GM23338 (cell line): ENCODE measurements around the gene SMPDL3A. TPM values are rescaled to one million over a fixed set of nuclear protein-coding genes. Genes with fewer than 3 reads are reported as not detected.
A peak's percentile ranks its signal among the peaks of the same experiment; 100 is the strongest.

Source experiments
- ATAC-seq: fragments of 200-7000 bp; cut with Tn5 transposase; 3 replicates; pipeline ENCODE4 v1.9.1; 2020
- DNase-seq: peaks from one replicate; pipeline ENCODE4 v3.0.0-alpha.2; 2015; ENCODE audit warnings: low spot score
- H2AFZ ChIP-seq: fragments of 200-600 bp; sonication (generic); 2 replicates; pipeline ENCODE4 v1.8.0; 2016; ENCODE audit warnings: antibody characterized with exemption, mild to moderate bottlenecking, moderate library complexity
- H3F3A ChIP-seq: fragments of 200-600 bp; sonication (generic); replicated peaks from 2 replicates; pipeline ENCODE4 v1.8.0; 2017; ENCODE audit warnings: antibody characterized with exemption, mixed run types, low read depth
- H3K27ac ChIP-seq: fragments of 200-600 bp; sonication (generic); 2 replicates; pipeline ENCODE4 v1.6.1; 2016; ENCODE audit warnings: low read depth
- H3K27me3 ChIP-seq: fragments of 200-600 bp; sonication (generic); 2 replicates; pipeline ENCODE4 v1.8.0; 2016; ENCODE audit warnings: mild to moderate bottlenecking, mixed run types, moderate library complexity; ENCODE audit not compliant: insufficient read depth
- H3K36me3 ChIP-seq: fragments of 200-600 bp; sonication (generic); 2 replicates; pipeline ENCODE4 v1.8.0; 2016; ENCODE audit warnings: mild to moderate bottlenecking; ENCODE audit not compliant: insufficient read depth
- H3K4me1 ChIP-seq: fragments of 200-600 bp; sonication (generic); 2 replicates; pipeline ENCODE4 v1.8.0; 2016; ENCODE audit warnings: mild to moderate bottlenecking, moderate library complexity; ENCODE audit not compliant: insufficient read depth
- H3K4me2 ChIP-seq: fragments of 200-600 bp; sonication (generic); 2 replicates; pipeline ENCODE4 v1.7.1; 2017; ENCODE audit warnings: mixed run types
- H3K4me3 ChIP-seq: fragments of 200-600 bp; sonication (generic); 2 replicates; pipeline ENCODE4 v1.6.1; 2016; ENCODE audit warnings: mixed run types
- H3K79me2 ChIP-seq: fragments of 200-600 bp; sonication (generic); replicated peaks from 2 replicates; pipeline ENCODE4 v1.8.0; 2017; ENCODE audit warnings: mild to moderate bottlenecking; ENCODE audit not compliant: insufficient read depth
- H3K9me2 ChIP-seq: fragments of 200-600 bp; sonication (generic); 2 replicates; pipeline ENCODE4 v1.8.0; 2017; ENCODE audit not compliant: insufficient read depth
- H4K20me1 ChIP-seq: fragments of 200-600 bp; sonication (generic); replicated peaks from 2 replicates; pipeline ENCODE4 v1.8.0; 2017; ENCODE audit warnings: mild to moderate bottlenecking; ENCODE audit not compliant: insufficient read depth
- H3K27ac Mint-ChIP-seq: 2 replicates; pipeline ENCODE4 v1.8.0; 2020; ENCODE audit warnings: inconsistent platforms, mild to moderate bottlenecking, moderate library complexity, mixed read lengths
- H3K27me3 Mint-ChIP-seq: 3 replicates; pipeline ENCODE4 v1.8.0; 2022; ENCODE audit warnings: low read depth, mild to moderate bottlenecking, moderate library complexity, mixed read lengths, inconsistent platforms; ENCODE audit not compliant: insufficient read depth, poor library complexity
- H3K36me3 Mint-ChIP-seq: 3 replicates; pipeline ENCODE4 v1.8.0; 2021; ENCODE audit warnings: low read depth, mild to moderate bottlenecking, inconsistent platforms, moderate library complexity, mixed read lengths
- H3K4me1 Mint-ChIP-seq: 3 replicates; pipeline ENCODE4 v1.8.0; 2020; ENCODE audit warnings: mild to moderate bottlenecking, inconsistent platforms, mixed read lengths
- H3K4me3 Mint-ChIP-seq: 3 replicates; pipeline ENCODE4 v1.8.0; 2021; ENCODE audit warnings: moderate library complexity, mild to moderate bottlenecking, inconsistent platforms, mixed read lengths
- H3K9me3 Mint-ChIP-seq: 3 replicates; pipeline ENCODE4 v1.8.0; 2020; ENCODE audit warnings: moderate library complexity, mild to moderate bottlenecking, inconsistent platforms, mixed read lengths
- CREB1 ChIP-seq: fragments of 250-450 bp; sonication (Bioruptor Pico); IDR thresholded peaks from 2 replicates; pipeline ENCODE4 v1.5.0; 2020; ENCODE audit warnings: low read depth, mild to moderate bottlenecking, moderate library complexity
- CTCF ChIP-seq, 2 experiments: fragments of 200-600 bp in 1 of 2; sonication (generic) in 1 of 2; conservative IDR thresholded peaks; 2 replicates each; pipeline versions ENCODE4 v1.5.1 to v1.6.1; 2016 to 2017; ENCODE audit warnings: antibody characterized with exemption in 2 of 2, low read depth in 2 of 2, mild to moderate bottlenecking in 2 of 2, moderate library complexity in 1 of 2
- ETS1 ChIP-seq: IDR thresholded peaks from 2 replicates; pipeline ENCODE4 v1.6.1; 2016; ENCODE audit warnings: antibody characterized with exemption
- EZH2 ChIP-seq: fragments of 200-600 bp; sonication (generic); IDR thresholded peaks from one replicate; pipeline ENCODE4 v1.8.0; 2017; ENCODE audit warnings: antibody characterized with exemption, mild to moderate bottlenecking, low read depth; ENCODE audit not compliant: unreplicated experiment
- EZH2phosphoT487 ChIP-seq: fragments of 200-600 bp; sonication (generic); IDR thresholded peaks from one replicate; pipeline ENCODE4 v1.8.1; 2018; ENCODE audit warnings: antibody characterized with exemption; ENCODE audit not compliant: unreplicated experiment
- JUNB ChIP-seq: IDR thresholded peaks from one replicate; pipeline ENCODE4 v1.6.1; 2016; ENCODE audit warnings: antibody characterized with exemption; ENCODE audit not compliant: unreplicated experiment
- NANOG ChIP-seq: IDR thresholded peaks from 2 replicates; pipeline ENCODE4 v1.6.1; 2016; ENCODE audit warnings: antibody characterized with exemption, borderline replicate concordance
- POLR2AphosphoS5 ChIP-seq: IDR thresholded peaks from 2 replicates; pipeline ENCODE4 v1.6.1; 2016; ENCODE audit warnings: antibody characterized with exemption, low read depth
- REST ChIP-seq: IDR thresholded peaks from one replicate; pipeline ENCODE4 v1.6.1; 2018; ENCODE audit warnings: antibody characterized with exemption; ENCODE audit not compliant: unreplicated experiment
- STAT1 ChIP-seq: IDR thresholded peaks from one replicate; pipeline ENCODE4 v1.6.1; 2016; ENCODE audit warnings: antibody characterized with exemption; ENCODE audit not compliant: unreplicated experiment
- ZNF114 ChIP-seq: fragments of 250-450 bp; sonication (Bioruptor Pico); IDR thresholded peaks from 2 replicates; pipeline ENCODE4 v1.5.0; 2020; ENCODE audit warnings: mild to moderate bottlenecking, moderate library complexity
- ZNF331 ChIP-seq: fragments of 250-450 bp; sonication (Bioruptor Pico); IDR thresholded peaks from 2 replicates; pipeline ENCODE4 v1.5.0; 2020; ENCODE audit warnings: low read depth, mild to moderate bottlenecking, moderate library complexity
- ZNF462 ChIP-seq: fragments of 250-450 bp; sonication (Bioruptor Pico); IDR thresholded peaks from 2 replicates; pipeline ENCODE4 v1.5.0; 2020; ENCODE audit warnings: mild to moderate bottlenecking, moderate library complexity
- polyA plus RNA-seq: library from polyadenylated mRNA; unstranded; fragments of >200 nt; fragmentation: Nextera tagmentation; extraction: Ambion mirVana; gene quantifications from 2 replicates; pipeline ENCODE4 v1.2.1, GENCODE V29; 2016
- total RNA-seq: library from RNA; depleted of rRNA; stranded (reverse); fragments of >200 nt; shearing (Covaris generic); gene quantifications from 2 replicates; pipeline ENCODE4 v1.2.3, GENCODE V29; 2014

The SMPDL3A gene
- total and polyA plus RNA-seq, 2 experiments from 2014 or later = 3.5 to 6.3 TPM

GRCh38 chr6:122845464-122845863 is 56.4 kb downstream of the SMPDL3A start:
- peaks cover 9% of the 10 kb centered on the region for H3K9me3 Mint-ChIP-seq
- no peak overlapping the region for H3K27ac Mint-ChIP-seq
- H3K27ac ChIP-seq = peak overlapping the region; percentile 95
- H3K4me3 Mint-ChIP-seq = no peak overlapping the region
- peaks cover 15% of the 10 kb centered on the region for H3K4me1 Mint-ChIP-seq
- no peaks in the 10 kb centered on the region for H3K27me3 ChIP-seq
- DNase-seq (no peak), ATAC-seq (no peak)
- no peaks in the 10 kb centered on the region for H3K79me2 ChIP-seq
- peaks cover under 1% of the 10 kb centered on the region for H3K27me3 Mint-ChIP-seq
- H3K4me2 ChIP-seq = no peak overlapping the region
- H3F3A ChIP-seq = no peaks in the 10 kb centered on the region
- H3K36me3 ChIP-seq = no peaks in the 10 kb centered on the region
- H3K4me3 ChIP-seq = no peak overlapping the region
- peaks cover 3% of the 10 kb centered on the region; the same call in 1 of the 2 replicates for H3K9me2 ChIP-seq
- H2AFZ ChIP-seq = peak overlapping the region; percentile 94
- no peak for TF ChIP-seq CREB1 (CRISPR knock-in tag)
- TF ChIP-seq STAT1 = no peak
- TF ChIP-seq EZH2 = no peak
- TF ChIP-seq JUNB = no peak
- TF ChIP-seq NANOG = no peak
- TF ChIP-seq POLR2AphosphoS5 = no peak
- TF ChIP-seq ZNF114 (CRISPR knock-in tag) = no peak
- TF ChIP-seq EZH2phosphoT487 = no peak
- no peak for TF ChIP-seq REST
- no peak for TF ChIP-seq ETS1
- TF ChIP-seq ZNF462 (CRISPR knock-in tag) = no peak
- TF ChIP-seq ZNF331 = no peak
- no peak for TF ChIP-seq CTCF (conservative IDR thresholded peaks at IDR 0.05; ENCODE audit: low read depth in 2 of 2)
- H4K20me1 ChIP-seq = no peaks in the 10 kb centered on the region
- H3K4me1 ChIP-seq = peaks cover 15% of the 10 kb centered on the region; the same call in 1 of the 2 replicates
- peaks cover 8% of the 10 kb centered on the region for H3K36me3 Mint-ChIP-seq
